ENCODE measurements around the gene SUCO. TPM values are rescaled to one million over a fixed set of nuclear protein-coding genes. Genes with fewer than 3 reads are reported as not detected.

The SUCO gene
- total and polyA plus RNA-seq, 5 experiments from 2014 or later: 10.3 to 63.1 (median 14.6) TPM

- DNase-seq (no peak), ATAC-seq (no peak)
- Mint-ChIP-seq H3K9me3 (no peaks in the 10 kb centered on the region), H3K27ac (no peak overlapping the region), H3K36me3 (no peaks in the 10 kb centered on the region), H3K4me1 (peaks cover 38 to 84% (median 75%) of the 10 kb centered on the region in 4 donors), H3K27me3 (peaks cover 0 to 29% (median 0%) of the 10 kb centered on the region in 5 donors), H3K4me3 (no peak overlapping the region)
- POLR2A ChIA-PET: interaction anchor here (1.3 kb wide), 1 partner anchor 29 kb away, joined by 3 read pairs; no protein-coding TSS in a partner anchor
Measured at GRCh38 chr1:172641492-172641891, 108.5 kb downstream of the SUCO start.

- Mint-ChIP-seq H3K4me1 (peaks cover 39 to 87% (median 75%) of the 10 kb centered on the region in 4 donors), H3K27me3 (peaks cover 0 to 21% (median 2%) of the 10 kb centered on the region in 5 donors), H3K36me3 (no peaks in the 10 kb centered on the region), H3K27ac (peak overlapping the region in 3 of 10 donors; percentile 26 to 38 (median 37)), H3K9me3 (no peaks in the 10 kb centered on the region), H3K4me3 (peak overlapping the region in 6 of 10 donors; percentile 19 to 40 (median 27))
- ATAC-seq (no peak), DNase-seq (no peak)
- POLR2A ChIA-PET: interaction anchor here (1.3 kb wide), 1 partner anchor 27 kb away, joined by 3 read pairs; no protein-coding TSS in a partner anchor
Measured at GRCh38 chr1:172642970-172643369, 110.0 kb downstream of the SUCO start.

- DNase-seq (no peak), ATAC-seq (no peak)
- Mint-ChIP-seq H3K27me3 (peaks cover 3 to 44% (median 4%) of the 10 kb centered on the region in 5 donors), H3K4me3 (peak overlapping the region in 4 of 10 donors; percentile 1 to 24 (median 18)), H3K4me1 (peaks cover 29 to 66% (median 45%) of the 10 kb centered on the region in 4 donors), H3K36me3 (no peaks in the 10 kb centered on the region), H3K9me3 (no peaks in the 10 kb centered on the region), H3K27ac (peak overlapping the region in 4 of 10 donors; percentile 3 to 39 (median 22))
- POLR2A ChIA-PET: interaction anchor here (0.5 kb wide), 1 partner anchor 24 kb away, joined by 3 read pairs; no protein-coding TSS in a partner anchor
Measured at GRCh38 chr1:172646653-172647052, 113.7 kb downstream of the SUCO start.

- Mint-ChIP-seq H3K27me3 (peaks cover 3 to 44% (median 4%) of the 10 kb centered on the region in 5 donors), H3K4me3 (peak overlapping the region in 4 of 10 donors; percentile 1 to 48 (median 22)), H3K4me1 (peaks cover 29 to 61% (median 44%) of the 10 kb centered on the region in 4 donors), H3K9me3 (no peaks in the 10 kb centered on the region), H3K36me3 (no peaks in the 10 kb centered on the region), H3K27ac (peak overlapping the region in 4 of 10 donors; percentile 10 to 57 (median 36))
- POLR2A ChIA-PET: interaction anchor here (0.5 kb wide), 1 partner anchor 24 kb away, joined by 3 read pairs; no protein-coding TSS in a partner anchor
- ATAC-seq (peak; percentile 61 to 76), DNase-seq (peak in 5 of 10 donors; percentile 21 to 51 (median 42))
Measured at GRCh38 chr1:172647110-172647564, 114.2 kb downstream of the SUCO start.

- Mint-ChIP-seq H3K9me3 (no peaks in the 10 kb centered on the region), H3K27me3 (peaks cover 3 to 44% (median 4%) of the 10 kb centered on the region in 5 donors), H3K27ac (no peak overlapping the region), H3K4me3 (no peak overlapping the region), H3K36me3 (no peaks in the 10 kb centered on the region), H3K4me1 (peaks cover 29 to 53% (median 40%) of the 10 kb centered on the region in 4 donors)
- DNase-seq (no peak), ATAC-seq (no peak)
- POLR2A ChIA-PET: no interaction called here
Measured at GRCh38 chr1:172647987-172648386, 115.0 kb downstream of the SUCO start.

- Mint-ChIP-seq H3K9me3 (no peaks in the 10 kb centered on the region), H3K4me1 (peaks cover 11 to 36% (median 22%) of the 10 kb centered on the region in 4 donors), H3K4me3 (no peak overlapping the region), H3K27me3 (peaks cover 3 to 46% (median 4%) of the 10 kb centered on the region in 5 donors), H3K27ac (no peak overlapping the region), H3K36me3 (no peaks in the 10 kb centered on the region)
- ATAC-seq (no peak), DNase-seq (no peak)
- POLR2A ChIA-PET: no interaction called here
Measured at GRCh38 chr1:172650474-172651193, 117.7 kb downstream of the SUCO start.

- Mint-ChIP-seq H3K9me3 (no peaks in the 10 kb centered on the region), H3K27ac (peak overlapping the region in 1 of 10 donors; percentile 52), H3K27me3 (peaks cover 2 to 51% (median 5%) of the 10 kb centered on the region in 5 donors), H3K4me1 (peaks cover under 1 to 15% (median 6%) of the 10 kb centered on the region in 4 donors), H3K4me3 (no peak overlapping the region), H3K36me3 (no peaks in the 10 kb centered on the region)
- no peak for DNase-seq
- POLR2A ChIA-PET: no interaction called here
- ATAC-seq: no peak
Measured at GRCh38 chr1:172653015-172653709, 120.2 kb downstream of the SUCO start.

GRCh38 chr1:172654535-172654934, 121.6 kb downstream of the SUCO start:
- Mint-ChIP-seq H3K27me3 (peaks cover 0 to 41% (median 5%) of the 10 kb centered on the region in 5 donors), H3K36me3 (no peaks in the 10 kb centered on the region), H3K27ac (no peak overlapping the region), H3K4me1 (peaks cover 9 to 18% (median 15%) of the 10 kb centered on the region in 4 donors), H3K4me3 (no peak overlapping the region), H3K9me3 (no peaks in the 10 kb centered on the region)
- POLR2A ChIA-PET: no interaction called here
- no peak for ATAC-seq
- no peak for DNase-seq

- POLR2A ChIA-PET: no interaction called here
- peaks cover 0 to 46% (median 15%) of the 10 kb centered on the region in 5 donors for H3K27me3 Mint-ChIP-seq
- no peaks in the 10 kb centered on the region for H3K9me3 Mint-ChIP-seq
- no peak overlapping the region for H3K4me3 Mint-ChIP-seq
- H3K4me1 Mint-ChIP-seq: peaks cover 16 to 31% (median 28%) of the 10 kb centered on the region in 4 donors
- ATAC-seq (no peak), DNase-seq (no peak)
- no peaks in the 10 kb centered on the region for H3K36me3 Mint-ChIP-seq
- no peak overlapping the region for H3K27ac Mint-ChIP-seq
Measured at GRCh38 chr1:172656576-172656975, 123.6 kb downstream of the SUCO start.

GRCh38 chr1:172657586-172657985, 124.6 kb downstream of the SUCO start:
- no peak overlapping the region for H3K4me3 Mint-ChIP-seq

GRCh38 chr1:172658871-172659453, 126.0 kb downstream of the SUCO start, which contains the start of gene FASLG:
FASLG (plus strand) TSS chr1:172659103; CDS start chr1:172659202, 99 bp downstream.
- H3K4me3 Mint-ChIP-seq: peak within 1 kb of the TSS; percentile 32 to 89 (median 58)
- no peaks in the 10 kb centered on the region for H3K36me3 Mint-ChIP-seq
- DNase-seq: peak in 2 of 10 donors; percentile 25 to 31
- no peaks in the 10 kb centered on the region for H3K9me3 Mint-ChIP-seq
- H3K4me1 Mint-ChIP-seq: peaks cover 28 to 46% (median 44%) of the 10 kb centered on the region in 4 donors
- peak; percentile 16 to 18 for ATAC-seq
- peak within 1 kb of the TSS in 5 of 10 donors; percentile 60 to 90 (median 82) for H3K27ac Mint-ChIP-seq
- H3K27me3 Mint-ChIP-seq: peaks cover 2 to 56% (median 18%) of the 10 kb centered on the region in 5 donors
- POLR2A ChIA-PET: interaction anchor here (1.1 to 1.3 kb wide), 2 partner anchors 19 to 22 kb away, joined by 3 to 5 read pairs; no protein-coding TSS in a partner anchor

More at GRCh38 chr1:172657586-172657985, 124.6 kb downstream of the SUCO start:
- Mint-ChIP-seq H3K27me3 (peaks cover 0 to 46% (median 15%) of the 10 kb centered on the region in 5 donors), H3K9me3 (no peaks in the 10 kb centered on the region), H3K27ac (no peak overlapping the region), H3K36me3 (no peaks in the 10 kb centered on the region), H3K4me1 (peaks cover 17 to 40% (median 35%) of the 10 kb centered on the region in 4 donors)
- no peak for ATAC-seq
- no peak for DNase-seq
- POLR2A ChIA-PET: interaction anchor here (0.8 kb wide), 1 partner anchor 26 kb away, joined by 3 read pairs; no protein-coding TSS in a partner anchor

- DNase-seq: no peak
Measured at GRCh38 chr1:172661107-172661506, 128.2 kb downstream of the SUCO start.

More at GRCh38 chr1:172661107-172661506, 128.2 kb downstream of the SUCO start:
- peaks cover 2 to 60% (median 17%) of the 10 kb centered on the region in 5 donors for H3K27me3 Mint-ChIP-seq
- POLR2A ChIA-PET: no interaction called here
- ATAC-seq: no peak
- H3K27ac Mint-ChIP-seq: peak overlapping the region in 3 of 10 donors; percentile 49 to 72 (median 71)
- peaks cover 33 to 57% (median 45%) of the 10 kb centered on the region in 4 donors for H3K4me1 Mint-ChIP-seq
- H3K9me3 Mint-ChIP-seq: peaks cover 0 to 2% (median 0%) of the 10 kb centered on the region in 9 donors
- H3K36me3 Mint-ChIP-seq: peaks cover 0 to 2% (median 0%) of the 10 kb centered on the region in 3 donors
- peak overlapping the region in 7 of 10 donors; percentile 19 to 89 (median 26) for H3K4me3 Mint-ChIP-seq
